ENCODE results near the gene TGFBR3.
"Not testable (repeated sequence)": the region's sequence is repeated elsewhere in the genome, so short reads cannot be mapped to it uniquely, and the experiment has no call there.

TGFBR3 gene

GRCh38 chr1:91881280-91881679 lies 4.7 kb downstream of the TGFBR3 start:
- no peak for DNase-seq

GRCh38 chr1:91879733-91880132 lies 6.2 kb downstream of the TGFBR3 start:
- DNase-seq, result no peak

GRCh38 chr1:91877574-91878208 lies 8.3 kb downstream of the TGFBR3 start:
- no peak for DNase-seq

GRCh38 chr1:91876781-91877573 lies 9.0 kb downstream of the TGFBR3 start:
- DNase-seq, result no peak

- DNase-seq, result peak; percentile 40 to 44
These were observed 9.9 kb downstream of the TGFBR3 start for GRCh38 chr1:91876040-91876470.

- no peak for DNase-seq
These were observed 11.8 kb downstream of the TGFBR3 start for GRCh38 chr1:91874167-91874566.

GRCh38 chr1:91872559-91873081 lies 13.3 kb downstream of the TGFBR3 start:
- DNase-seq, result peak in 1 of 2 donors; percentile 18

- DNase-seq, result no peak
These were observed 14.0 kb downstream of the TGFBR3 start for GRCh38 chr1:91872000-91872399.

- DNase-seq, result no peak
These were observed 15.6 kb downstream of the TGFBR3 start for GRCh38 chr1:91870322-91870721.

GRCh38 chr1:91866425-91866824 lies 19.5 kb downstream of the TGFBR3 start:
- no peak for DNase-seq

GRCh38 chr1:91864017-91864700 lies 21.8 kb downstream of the TGFBR3 start:
- no peak for DNase-seq

GRCh38 chr1:91863498-91863897 lies 22.5 kb downstream of the TGFBR3 start:
- DNase-seq, result no peak

GRCh38 chr1:91862120-91862519 lies 23.8 kb downstream of the TGFBR3 start:
- no peak for DNase-seq

- no peak for DNase-seq
These were observed 28.3 kb downstream of the TGFBR3 start for GRCh38 chr1:91857557-91858239.

GRCh38 chr1:91856996-91857395 lies 29.0 kb downstream of the TGFBR3 start:
- no peak for DNase-seq

- DNase-seq, result no peak
These were observed 31.0 kb downstream of the TGFBR3 start for GRCh38 chr1:91854852-91855534.

GRCh38 chr1:91853397-91853796 lies 32.6 kb downstream of the TGFBR3 start:
- DNase-seq, result no peak

- not testable (repeated sequence) for DNase-seq
These were observed 33.9 kb downstream of the TGFBR3 start for GRCh38 chr1:91852011-91852410.

GRCh38 chr1:91851130-91852010 lies 34.6 kb downstream of the TGFBR3 start:
- no peak for DNase-seq

GRCh38 chr1:91850708-91851107 lies 35.2 kb downstream of the TGFBR3 start:
- DNase-seq, result no peak

GRCh38 chr1:91847851-91848250 lies 38.1 kb downstream of the TGFBR3 start:
- DNase-seq, result no peak

Data from activated CD4-positive, alpha-beta T cell treated with anti-CD3 and anti-CD28 coated beads for 4 hours (primary cell).